ENCODE measurements around the gene VASP. TPM values are rescaled to one million over a fixed set of nuclear protein-coding genes. Genes with fewer than 3 reads are reported as not detected.

The VASP gene
- total and polyA plus RNA-seq, 9 of the 15 experiments (the other 6 are each of a cell fraction or from before 2014, with no cell fraction given) = 16.7 to 261 (median 112) TPM

DNA sequence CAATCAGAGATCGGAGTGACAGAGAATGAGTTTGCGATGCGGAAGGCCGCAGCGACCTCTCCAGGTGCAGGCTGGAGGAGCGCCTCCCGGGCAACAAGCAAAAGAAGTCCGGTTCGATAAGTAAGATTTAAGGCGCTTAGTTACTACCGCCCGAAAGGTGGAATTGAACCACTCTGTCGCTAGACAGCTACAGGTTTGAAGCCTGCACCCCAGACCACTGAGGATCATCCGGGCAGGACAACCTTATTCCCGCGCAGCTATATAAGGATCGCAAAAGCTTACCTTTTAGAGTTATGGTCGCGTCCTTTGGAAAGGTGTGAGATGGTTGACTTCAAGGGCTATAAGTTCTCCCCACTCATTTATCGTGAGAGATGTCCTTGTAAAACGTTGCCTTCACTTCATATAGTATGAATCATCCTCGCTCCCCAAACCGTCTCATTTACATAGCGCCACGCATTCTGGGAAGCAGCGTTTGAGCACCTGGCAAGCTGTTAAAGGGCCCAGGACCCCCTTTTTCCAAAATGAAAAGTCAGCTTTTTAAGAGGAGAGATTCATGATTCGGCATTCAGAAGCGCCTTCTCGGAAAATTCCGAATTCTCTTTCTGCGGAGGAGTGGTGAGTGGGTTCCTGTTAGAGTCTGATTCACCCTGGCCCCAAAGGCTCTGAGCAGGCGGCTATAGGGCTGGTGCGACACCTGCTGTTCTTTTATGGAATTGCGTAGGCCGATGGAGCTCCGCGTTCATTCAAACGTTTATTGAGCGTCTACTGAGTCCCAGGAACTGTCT, 28.6 kb upstream of the VASP start (continued):
- TF ChIP-seq, protein P1, sequence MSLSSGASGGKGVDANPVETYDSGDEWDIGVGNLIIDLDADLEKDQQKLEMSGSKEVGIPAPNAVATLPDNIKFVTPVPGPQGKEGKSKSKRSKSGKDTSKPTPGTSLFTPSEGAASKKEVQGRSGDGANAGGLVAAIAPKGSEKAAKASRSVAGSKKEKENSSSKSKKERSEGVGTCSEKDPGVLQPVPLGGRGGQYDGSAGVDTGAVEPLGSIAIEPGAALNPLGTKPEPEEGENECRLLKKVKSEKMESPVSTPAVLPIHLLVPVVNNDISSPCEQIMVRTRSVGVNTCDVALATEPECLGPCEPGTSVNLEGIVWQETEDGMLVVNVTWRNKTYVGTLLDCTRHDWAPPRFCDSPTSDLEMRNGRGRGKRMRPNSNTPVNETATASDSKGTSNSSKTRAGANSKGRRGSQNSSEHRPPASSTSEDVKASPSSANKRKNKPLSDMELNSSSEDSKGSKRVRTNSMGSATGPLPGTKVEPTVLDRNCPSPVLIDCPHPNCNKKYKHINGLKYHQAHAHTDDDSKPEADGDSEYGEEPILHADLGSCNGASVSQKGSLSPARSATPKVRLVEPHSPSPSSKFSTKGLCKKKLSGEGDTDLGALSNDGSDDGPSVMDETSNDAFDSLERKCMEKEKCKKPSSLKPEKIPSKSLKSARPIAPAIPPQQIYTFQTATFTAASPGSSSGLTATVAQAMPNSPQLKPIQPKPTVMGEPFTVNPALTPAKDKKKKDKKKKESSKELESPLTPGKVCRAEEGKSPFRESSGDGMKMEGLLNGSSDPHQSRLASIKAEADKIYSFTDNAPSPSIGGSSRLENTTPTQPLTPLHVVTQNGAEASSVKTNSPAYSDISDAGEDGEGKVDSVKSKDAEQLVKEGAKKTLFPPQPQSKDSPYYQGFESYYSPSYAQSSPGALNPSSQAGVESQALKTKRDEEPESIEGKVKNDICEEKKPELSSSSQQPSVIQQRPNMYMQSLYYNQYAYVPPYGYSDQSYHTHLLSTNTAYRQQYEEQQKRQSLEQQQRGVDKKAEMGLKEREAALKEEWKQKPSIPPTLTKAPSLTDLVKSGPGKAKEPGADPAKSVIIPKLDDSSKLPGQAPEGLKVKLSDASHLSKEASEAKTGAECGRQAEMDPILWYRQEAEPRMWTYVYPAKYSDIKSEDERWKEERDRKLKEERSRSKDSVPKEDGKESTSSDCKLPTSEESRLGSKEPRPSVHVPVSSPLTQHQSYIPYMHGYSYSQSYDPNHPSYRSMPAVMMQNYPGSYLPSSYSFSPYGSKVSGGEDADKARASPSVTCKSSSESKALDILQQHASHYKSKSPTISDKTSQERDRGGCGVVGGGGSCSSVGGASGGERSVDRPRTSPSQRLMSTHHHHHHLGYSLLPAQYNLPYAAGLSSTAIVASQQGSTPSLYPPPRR (CRISPR knock-in tag; IDR thresholded peaks at IDR 0.05; ENCODE audit: borderline replicate concordance) = no peak
- TF ChIP-seq, protein P2, sequence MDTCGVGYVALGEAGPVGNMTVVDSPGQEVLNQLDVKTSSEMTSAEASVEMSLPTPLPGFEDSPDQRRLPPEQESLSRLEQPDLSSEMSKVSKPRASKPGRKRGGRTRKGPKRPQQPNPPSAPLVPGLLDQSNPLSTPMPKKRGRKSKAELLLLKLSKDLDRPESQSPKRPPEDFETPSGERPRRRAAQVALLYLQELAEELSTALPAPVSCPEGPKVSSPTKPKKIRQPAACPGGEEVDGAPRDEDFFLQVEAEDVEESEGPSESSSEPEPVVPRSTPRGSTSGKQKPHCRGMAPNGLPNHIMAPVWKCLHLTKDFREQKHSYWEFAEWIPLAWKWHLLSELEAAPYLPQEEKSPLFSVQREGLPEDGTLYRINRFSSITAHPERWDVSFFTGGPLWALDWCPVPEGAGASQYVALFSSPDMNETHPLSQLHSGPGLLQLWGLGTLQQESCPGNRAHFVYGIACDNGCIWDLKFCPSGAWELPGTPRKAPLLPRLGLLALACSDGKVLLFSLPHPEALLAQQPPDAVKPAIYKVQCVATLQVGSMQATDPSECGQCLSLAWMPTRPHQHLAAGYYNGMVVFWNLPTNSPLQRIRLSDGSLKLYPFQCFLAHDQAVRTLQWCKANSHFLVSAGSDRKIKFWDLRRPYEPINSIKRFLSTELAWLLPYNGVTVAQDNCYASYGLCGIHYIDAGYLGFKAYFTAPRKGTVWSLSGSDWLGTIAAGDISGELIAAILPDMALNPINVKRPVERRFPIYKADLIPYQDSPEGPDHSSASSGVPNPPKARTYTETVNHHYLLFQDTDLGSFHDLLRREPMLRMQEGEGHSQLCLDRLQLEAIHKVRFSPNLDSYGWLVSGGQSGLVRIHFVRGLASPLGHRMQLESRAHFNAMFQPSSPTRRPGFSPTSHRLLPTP (IDR thresholded peaks at IDR 0.05; ENCODE audit: borderline replicate concordance, extremely low read depth, insufficient read length) = peak; percentile 16
- no peak for TF ChIP-seq ZNF785 (CRISPR knock-in tag; IDR thresholded peaks at IDR 0.05)
- TF ChIP-seq, protein P3, sequence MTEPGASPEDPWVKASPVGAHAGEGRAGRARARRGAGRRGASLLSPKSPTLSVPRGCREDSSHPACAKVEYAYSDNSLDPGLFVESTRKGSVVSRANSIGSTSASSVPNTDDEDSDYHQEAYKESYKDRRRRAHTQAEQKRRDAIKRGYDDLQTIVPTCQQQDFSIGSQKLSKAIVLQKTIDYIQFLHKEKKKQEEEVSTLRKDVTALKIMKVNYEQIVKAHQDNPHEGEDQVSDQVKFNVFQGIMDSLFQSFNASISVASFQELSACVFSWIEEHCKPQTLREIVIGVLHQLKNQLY (CRISPR knock-in tag; conservative IDR thresholded peaks at IDR 0.05) = no peak
- TF ChIP-seq, protein P4, sequence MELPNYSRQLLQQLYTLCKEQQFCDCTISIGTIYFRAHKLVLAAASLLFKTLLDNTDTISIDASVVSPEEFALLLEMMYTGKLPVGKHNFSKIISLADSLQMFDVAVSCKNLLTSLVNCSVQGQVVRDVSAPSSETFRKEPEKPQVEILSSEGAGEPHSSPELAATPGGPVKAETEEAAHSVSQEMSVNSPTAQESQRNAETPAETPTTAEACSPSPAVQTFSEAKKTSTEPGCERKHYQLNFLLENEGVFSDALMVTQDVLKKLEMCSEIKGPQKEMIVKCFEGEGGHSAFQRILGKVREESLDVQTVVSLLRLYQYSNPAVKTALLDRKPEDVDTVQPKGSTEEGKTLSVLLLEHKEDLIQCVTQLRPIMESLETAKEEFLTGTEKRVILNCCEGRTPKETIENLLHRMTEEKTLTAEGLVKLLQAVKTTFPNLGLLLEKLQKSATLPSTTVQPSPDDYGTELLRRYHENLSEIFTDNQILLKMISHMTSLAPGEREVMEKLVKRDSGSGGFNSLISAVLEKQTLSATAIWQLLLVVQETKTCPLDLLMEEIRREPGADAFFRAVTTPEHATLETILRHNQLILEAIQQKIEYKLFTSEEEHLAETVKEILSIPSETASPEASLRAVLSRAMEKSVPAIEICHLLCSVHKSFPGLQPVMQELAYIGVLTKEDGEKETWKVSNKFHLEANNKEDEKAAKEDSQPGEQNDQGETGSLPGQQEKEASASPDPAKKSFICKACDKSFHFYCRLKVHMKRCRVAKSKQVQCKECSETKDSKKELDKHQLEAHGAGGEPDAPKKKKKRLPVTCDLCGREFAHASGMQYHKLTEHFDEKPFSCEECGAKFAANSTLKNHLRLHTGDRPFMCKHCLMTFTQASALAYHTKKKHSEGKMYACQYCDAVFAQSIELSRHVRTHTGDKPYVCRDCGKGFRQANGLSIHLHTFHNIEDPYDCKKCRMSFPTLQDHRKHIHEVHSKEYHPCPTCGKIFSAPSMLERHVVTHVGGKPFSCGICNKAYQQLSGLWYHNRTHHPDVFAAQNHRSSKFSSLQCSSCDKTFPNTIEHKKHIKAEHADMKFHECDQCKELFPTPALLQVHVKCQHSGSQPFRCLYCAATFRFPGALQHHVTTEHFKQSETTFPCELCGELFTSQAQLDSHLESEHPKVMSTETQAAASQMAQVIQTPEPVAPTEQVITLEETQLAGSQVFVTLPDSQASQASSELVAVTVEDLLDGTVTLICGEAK (IDR thresholded peaks at IDR 0.05) = peak; percentile 90
- TF ChIP-seq, protein P4 (CRISPR knock-in tag; IDR thresholded peaks at IDR 0.05) = no peak
- TF ChIP-seq EZH2 (IDR thresholded peaks at IDR 0.05; ENCODE audit: borderline replicate concordance, low read depth, low read length) = no peak
- TF ChIP-seq XRCC4 (IDR thresholded peaks at IDR 0.05; ENCODE audit: extremely low read depth, insufficient read depth, insufficient read length) = no peak

Data from K562 (cell line).